HG02759 (cell line): ENCODE measurements around the gene FAM163B.

ENCODE experiments used
- ATAC-seq: cut with Tn5 transposase; IDR thresholded peaks from one replicate; pipeline ENCODE4 v1.9.1; 2021; ENCODE audit warnings: mild to moderate bottlenecking, moderate library complexity; ENCODE audit not compliant: unreplicated experiment

FAM163B gene

GRCh38 chr9:133618726-133619125 lies 9.5 kb upstream of the FAM163B start:
- no peak for ATAC-seq

GRCh38 chr9:133616643-133617405 lies 7.6 kb upstream of the FAM163B start:
- ATAC-seq = no peak

GRCh38 chr9:133615606-133616188 lies 6.5 kb upstream of the FAM163B start:
- no peak for ATAC-seq

- no peak for ATAC-seq
Observed at GRCh38 chr9:133615186-133615585, 6.0 kb upstream of the FAM163B start.

GRCh38 chr9:133614678-133615077 lies 5.5 kb upstream of the FAM163B start:
- no peak for ATAC-seq

- ATAC-seq = no peak
Observed at GRCh38 chr9:133614056-133614455, 4.9 kb upstream of the FAM163B start.

GRCh38 chr9:133613432-133613831 lies 4.2 kb upstream of the FAM163B start:
- ATAC-seq = no peak

GRCh38 chr9:133612816-133613215 lies 3.6 kb upstream of the FAM163B start:
- no peak for ATAC-seq

GRCh38 chr9:133612051-133612450 lies 2.9 kb upstream of the FAM163B start:
- ATAC-seq = no peak

GRCh38 chr9:133610845-133611244 lies 1.7 kb upstream of the FAM163B start:
- ATAC-seq = no peak

GRCh38 chr9:133608889-133609288 lies 300 bp downstream of the FAM163B start:
- no peak for ATAC-seq

GRCh38 chr9:133608382-133608781 lies 807 bp downstream of the FAM163B start:
- no peak for ATAC-seq

GRCh38 chr9:133607976-133608375 lies 1.2 kb downstream of the FAM163B start:
- ATAC-seq = no peak

- no peak for ATAC-seq
Observed at GRCh38 chr9:133607381-133607780, 1.8 kb downstream of the FAM163B start.

- ATAC-seq = no peak
Observed at GRCh38 chr9:133606708-133607025, 2.5 kb downstream of the FAM163B start.

- ATAC-seq = no peak
Observed at GRCh38 chr9:133605856-133606707, 3.1 kb downstream of the FAM163B start.

- ATAC-seq = no peak
Observed at GRCh38 chr9:133605446-133605845, 3.7 kb downstream of the FAM163B start.

- no peak for ATAC-seq
Observed at GRCh38 chr9:133604856-133605255, 4.3 kb downstream of the FAM163B start.

- no peak for ATAC-seq
Observed at GRCh38 chr9:133604214-133604613, 5.0 kb downstream of the FAM163B start.

GRCh38 chr9:133603135-133603927 lies 5.9 kb downstream of the FAM163B start:
- ATAC-seq = no peak

- ATAC-seq = no peak
Observed at GRCh38 chr9:133602277-133602676, 6.9 kb downstream of the FAM163B start.
